GM23248 (cell line): ENCODE data around the gene MDM1. TPM values are rescaled to one million over a fixed set of nuclear protein-coding genes. Genes with fewer than 3 reads are reported as not detected.

ENCODE experiments used
- DNase-seq: peaks from one replicate; pipeline ENCODE4 v3.0.0-alpha.2; 2015
- H2AFZ ChIP-seq: fragments of 200-600 bp; sonication (generic); 2 replicates; pipeline ENCODE4 v1.6.1; 2016; ENCODE audit warnings: antibody characterized with exemption
- H3F3A ChIP-seq: fragments of 200-600 bp; sonication (generic); 2 replicates; pipeline ENCODE4 v1.6.1; 2016; ENCODE audit warnings: mild to moderate bottlenecking, antibody characterized with exemption, mixed run types; ENCODE audit not compliant: insufficient read depth
- H3K27ac ChIP-seq: fragments of 200-600 bp; sonication (generic); 2 replicates; pipeline ENCODE4 v1.5.1; 2016; ENCODE audit warnings: mild to moderate bottlenecking
- H3K27me3 ChIP-seq: fragments of 200-600 bp; sonication (generic); replicated peaks from 2 replicates; pipeline ENCODE4 v1.6.1; 2016; ENCODE audit warnings: mild to moderate bottlenecking; ENCODE audit not compliant: insufficient read depth
- H3K36me3 ChIP-seq: fragments of 200-600 bp; sonication (generic); 2 replicates; pipeline ENCODE4 v1.6.1; 2016; ENCODE audit warnings: low read depth, mild to moderate bottlenecking
- H3K4me1 ChIP-seq: fragments of 200-600 bp; sonication (generic); 2 replicates; pipeline ENCODE4 v1.6.1; 2016; ENCODE audit warnings: mild to moderate bottlenecking; ENCODE audit not compliant: insufficient read depth
- H3K4me2 ChIP-seq: fragments of 200-600 bp; sonication (generic); one replicate; pipeline ENCODE4 v1.6.1; 2016; ENCODE audit warnings: mild to moderate bottlenecking; ENCODE audit not compliant: unreplicated experiment
- H3K4me3 ChIP-seq: fragments of 200-600 bp; sonication (generic); 2 replicates; pipeline ENCODE4 v1.5.1; 2016; ENCODE audit warnings: mild to moderate bottlenecking
- H3K79me2 ChIP-seq: fragments of 200-600 bp; sonication (generic); 2 replicates; pipeline ENCODE4 v1.6.1; 2016; ENCODE audit warnings: mild to moderate bottlenecking; ENCODE audit not compliant: insufficient read depth
- H3K9ac ChIP-seq: fragments of 200-600 bp; sonication (generic); 2 replicates; pipeline ENCODE4 v1.6.1; 2016; ENCODE audit warnings: mild to moderate bottlenecking
- H3K9me2 ChIP-seq: fragments of 200-600 bp; sonication (generic); 2 replicates; pipeline ENCODE4 v1.6.1; 2016; ENCODE audit warnings: mixed run types, mild to moderate bottlenecking, moderate library complexity; ENCODE audit not compliant: insufficient read depth
- H3K9me3 ChIP-seq: fragments of 200-600 bp; sonication (generic); one replicate; pipeline ENCODE4 v1.6.1; 2017; ENCODE audit warnings: low read depth
- H4K20me1 ChIP-seq: fragments of 200-600 bp; sonication (generic); 2 replicates; pipeline ENCODE4 v1.6.0; 2016; ENCODE audit not compliant: insufficient read depth
- EZH2 ChIP-seq: fragments of 200-600 bp; sonication (generic); IDR thresholded peaks from 2 replicates; pipeline ENCODE4 v1.6.1; 2018; ENCODE audit warnings: antibody characterized with exemption, mild to moderate bottlenecking; ENCODE audit not compliant: insufficient read depth, poor library complexity, severe bottlenecking
- EZH2phosphoT487 ChIP-seq: fragments of 200-600 bp; sonication (generic); IDR thresholded peaks from 2 replicates; pipeline ENCODE4 v1.6.1; 2018; ENCODE audit warnings: antibody characterized with exemption, moderate library complexity, mild to moderate bottlenecking, low read depth; ENCODE audit not compliant: insufficient read depth
- WGBS, 2 experiments: methylation state at CpG; one replicate each; pipeline ENCODE4 v1.1.6; 2015 to 2017; ENCODE audit warnings: low lambda C conversion rate in 2 of 2, low coverage in 1 of 2; ENCODE audit errors: missing lambda C conversion rate in 2 of 2; 5-methylcytosine and 5-hydroxymethylcytosine counted together
- in situ Hi-C: fragments of 300-500 bp; cut with MboI; formaldehyde crosslinking; loops from 2 replicates; pipeline ENCODE4 v1.15.0; 2020
- polyA plus RNA-seq: library from polyadenylated mRNA; unstranded; fragments of >200 nt; fragmentation: Nextera tagmentation; extraction: Ambion mirVana; gene quantifications from 2 replicates; pipeline ENCODE4 v1.2.1, GENCODE V29; 2016
- total RNA-seq: library from RNA; depleted of rRNA; stranded (reverse); fragments of >200 nt; shearing (Covaris generic); gene quantifications from 2 replicates; pipeline ENCODE4 v1.2.3, GENCODE V29; 2014

The MDM1 gene
- total and polyA plus RNA-seq, 2 experiments from 2014 or later, result 7.3 to 9.9 TPM

GRCh38 chr12:68292151-68292943 lies 39.8 kb downstream of the MDM1 start:
- no peaks in the 10 kb centered on the region for H3K27me3 ChIP-seq
- no peaks in the 10 kb centered on the region for H3K9me2 ChIP-seq
- H3F3A ChIP-seq, result no peaks in the 10 kb centered on the region
- no peaks in the 10 kb centered on the region for H3K9me3 ChIP-seq
- 0 out of 2 replicates have a peak, but pooled peaks cover 8% of the 10 kb centered on the region for H3K4me1 ChIP-seq
- 88 to 92% methylated on average over 9 of the region's 9 CpGs for WGBS, 2 experiments
- in situ Hi-C loops, result no loop called here
- H3K4me2 ChIP-seq, result no peak overlapping the region
- H3K27ac ChIP-seq, result no peak overlapping the region
- no peak overlapping the region for H3K9ac ChIP-seq
- no peaks in the 10 kb centered on the region for H4K20me1 ChIP-seq
- no peak for DNase-seq
- H2AFZ ChIP-seq, result no peak overlapping the region
- H3K36me3 ChIP-seq, result 0 out of 2 replicates have a peak, but pooled peaks cover 15% of the 10 kb centered on the region
- H3K4me3 ChIP-seq, result no peak overlapping the region
- no peaks in the 10 kb centered on the region for H3K79me2 ChIP-seq
- no peak for TF ChIP-seq EZH2
- TF ChIP-seq EZH2phosphoT487, result no peak

- H3K9ac ChIP-seq, result no peak overlapping the region
- H3K4me2 ChIP-seq, result no peak overlapping the region
- no peaks in the 10 kb centered on the region for H4K20me1 ChIP-seq
- H3K9me2 ChIP-seq, result no peaks in the 10 kb centered on the region
- H3K27ac ChIP-seq, result no peak overlapping the region
- H3F3A ChIP-seq, result no peaks in the 10 kb centered on the region
- no peaks in the 10 kb centered on the region for H3K27me3 ChIP-seq
- H3K36me3 ChIP-seq, result 0 out of 2 replicates have a peak, but pooled peaks cover 15% of the 10 kb centered on the region
- H3K79me2 ChIP-seq, result no peaks in the 10 kb centered on the region
- 0 out of 2 replicates have a peak, but pooled peaks cover 8% of the 10 kb centered on the region for H3K4me1 ChIP-seq
- no peaks in the 10 kb centered on the region for H3K9me3 ChIP-seq
- no peak for TF ChIP-seq EZH2phosphoT487
- no peak for TF ChIP-seq EZH2
- H3K4me3 ChIP-seq, result no peak overlapping the region
- no peak for DNase-seq
- 77 to 80% methylated on average over 4 of the region's 4 CpGs for WGBS, 2 experiments
- H2AFZ ChIP-seq, result no peak overlapping the region
- in situ Hi-C loops, result no loop called here
Observed at GRCh38 chr12:68291396-68292036, 40.6 kb downstream of the MDM1 start.

- WGBS, 2 experiments, result 91% methylated on average over 6 of the region's 6 CpGs
- no peak overlapping the region for H3K27ac ChIP-seq
- no peak overlapping the region for H3K4me3 ChIP-seq
- 0 out of 2 replicates have a peak, but pooled peaks cover 8% of the 10 kb centered on the region for H3K4me1 ChIP-seq
- H3K36me3 ChIP-seq, result 0 out of 2 replicates have a peak, but pooled peaks cover 12% of the 10 kb centered on the region
- in situ Hi-C loops, result no loop called here
- no peaks in the 10 kb centered on the region for H3K79me2 ChIP-seq
- no peaks in the 10 kb centered on the region for H4K20me1 ChIP-seq
- H3K4me2 ChIP-seq, result no peak overlapping the region
- no peak overlapping the region for H2AFZ ChIP-seq
- H3K27me3 ChIP-seq, result no peaks in the 10 kb centered on the region
- H3K9ac ChIP-seq, result no peak overlapping the region
- no peaks in the 10 kb centered on the region for H3K9me3 ChIP-seq
- H3K9me2 ChIP-seq, result no peaks in the 10 kb centered on the region
- no peaks in the 10 kb centered on the region for H3F3A ChIP-seq
- no peak for TF ChIP-seq EZH2phosphoT487
- TF ChIP-seq EZH2, result no peak
- no peak for DNase-seq
Observed at GRCh38 chr12:68290126-68290525, 42.0 kb downstream of the MDM1 start.

GRCh38 chr12:68287106-68287505 lies 45.1 kb downstream of the MDM1 start:
- H3K9ac ChIP-seq, result no peak overlapping the region
- no peak overlapping the region for H3K4me3 ChIP-seq
- H3K27me3 ChIP-seq, result no peaks in the 10 kb centered on the region
- no peaks in the 10 kb centered on the region for H3K9me3 ChIP-seq
- no peak overlapping the region for H2AFZ ChIP-seq
- H4K20me1 ChIP-seq, result no peaks in the 10 kb centered on the region
- H3K9me2 ChIP-seq, result no peaks in the 10 kb centered on the region
- H3K27ac ChIP-seq, result no peak overlapping the region
- in situ Hi-C loops, result no loop called here
- H3K4me2 ChIP-seq, result no peak overlapping the region
- H3K36me3 ChIP-seq, result no peaks in the 10 kb centered on the region
- WGBS, 2 experiments, result 71 to 79% methylated on average over 5 of the region's 5 CpGs
- TF ChIP-seq EZH2 (no peak), EZH2phosphoT487 (no peak)
- no peaks in the 10 kb centered on the region for H3K79me2 ChIP-seq
- H3K4me1 ChIP-seq, result 0 out of 2 replicates have a peak, but pooled peaks cover 8% of the 10 kb centered on the region
- H3F3A ChIP-seq, result no peaks in the 10 kb centered on the region
- DNase-seq, result no peak
